HG03565 (cell line): ENCODE data around the gene LRRC4B.

Source experiments
- ATAC-seq: cut with Tn5 transposase; IDR thresholded peaks from one replicate; pipeline ENCODE4 v1.9.1; 2021; ENCODE audit warnings: mild to moderate bottlenecking, moderate library complexity; ENCODE audit not compliant: unreplicated experiment

Gene LRRC4B

DNA sequence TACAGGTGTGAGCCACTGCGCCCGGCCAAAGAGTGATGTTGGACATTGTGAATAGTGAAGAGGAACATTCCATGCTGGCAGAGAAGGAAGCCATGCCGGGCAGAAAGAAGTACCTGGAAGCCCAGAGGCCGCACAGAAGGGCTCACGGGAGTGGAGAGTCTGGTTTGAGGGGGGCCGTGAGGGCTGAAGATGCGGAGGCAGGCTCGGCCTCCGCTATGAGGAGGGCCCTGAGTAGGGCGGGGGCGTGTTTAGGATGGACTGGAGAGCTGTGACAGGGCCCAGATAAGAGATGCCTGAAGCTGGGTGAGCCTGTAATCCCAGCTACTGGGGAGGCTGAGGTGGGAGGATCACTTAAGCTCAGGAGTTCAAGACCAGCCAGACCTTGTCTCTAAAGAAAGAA lies 58.9 kb downstream of the LRRC4B start:
- ATAC-seq, result no peak

GRCh38 chr19:50508843-50509190 lies 59.4 kb downstream of the LRRC4B start:
- ATAC-seq, result no peak

DNA sequence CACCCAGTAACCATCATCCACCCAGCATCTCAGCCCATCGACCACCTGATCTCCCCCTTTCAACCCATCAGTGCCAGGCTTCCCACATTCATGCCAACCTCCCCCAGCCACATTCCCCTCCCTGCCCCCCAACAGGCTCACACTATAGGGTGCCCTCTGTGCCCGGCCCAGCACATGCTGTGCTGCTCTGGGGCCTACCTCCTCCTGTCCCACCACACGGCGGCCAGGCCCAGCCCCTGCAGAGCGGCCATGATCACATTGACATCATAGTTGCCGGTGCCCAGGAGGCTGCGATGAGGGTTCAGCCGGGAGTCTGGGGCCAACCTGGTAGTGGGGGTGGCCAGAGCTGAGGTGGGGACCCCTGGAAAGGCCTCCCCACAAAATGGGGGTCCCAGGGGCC lies 60.9 kb downstream of the LRRC4B start:
- ATAC-seq, result no peak

- ATAC-seq, result no peak
These were observed 61.5 kb downstream of the LRRC4B start for GRCh38 chr19:50506700-50507099.

DNA sequence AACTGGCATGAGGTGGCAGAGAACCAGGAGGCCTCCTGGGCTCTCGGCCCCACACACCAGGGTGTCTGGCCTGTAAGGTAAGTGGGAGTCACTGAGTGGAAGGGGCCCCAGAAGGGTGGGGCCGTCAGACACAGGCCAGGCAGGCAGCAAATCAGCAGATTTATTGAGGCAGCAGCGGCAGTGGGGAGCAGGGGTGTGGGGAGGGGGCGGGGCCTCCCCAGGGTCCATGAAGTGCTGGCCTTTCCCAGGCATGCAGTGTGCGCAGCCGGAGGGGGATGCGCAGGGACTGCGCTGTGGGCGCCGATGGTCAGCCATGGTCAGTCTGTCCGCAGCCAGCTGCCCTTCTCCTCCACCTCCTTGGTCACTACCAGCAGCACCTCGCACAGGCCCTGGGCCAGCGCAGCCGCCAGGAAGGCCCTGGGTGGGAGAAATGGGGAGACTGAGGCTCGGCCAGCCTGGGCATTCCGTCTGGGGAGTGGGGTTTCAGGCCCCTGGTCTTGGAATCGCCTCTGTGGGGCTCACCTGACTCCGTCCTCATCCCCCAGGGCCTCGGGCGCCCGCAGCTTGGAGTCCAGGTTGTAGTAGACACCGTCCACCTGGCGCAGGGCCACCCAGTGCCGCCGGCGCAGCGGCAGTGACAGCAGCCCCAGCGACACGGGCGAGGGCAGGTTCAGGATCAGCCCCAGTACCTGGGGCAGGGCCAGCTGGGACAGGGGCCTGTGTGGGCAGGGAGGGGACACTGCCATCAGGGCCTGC lies 62.2 kb downstream of the LRRC4B start:
- ATAC-seq, result no peak

- ATAC-seq, result no peak
These were observed 66.4 kb downstream of the LRRC4B start for GRCh38 chr19:50501568-50502475.

- no peak for ATAC-seq
These were observed 67.1 kb downstream of the LRRC4B start for GRCh38 chr19:50501186-50501567.

DNA sequence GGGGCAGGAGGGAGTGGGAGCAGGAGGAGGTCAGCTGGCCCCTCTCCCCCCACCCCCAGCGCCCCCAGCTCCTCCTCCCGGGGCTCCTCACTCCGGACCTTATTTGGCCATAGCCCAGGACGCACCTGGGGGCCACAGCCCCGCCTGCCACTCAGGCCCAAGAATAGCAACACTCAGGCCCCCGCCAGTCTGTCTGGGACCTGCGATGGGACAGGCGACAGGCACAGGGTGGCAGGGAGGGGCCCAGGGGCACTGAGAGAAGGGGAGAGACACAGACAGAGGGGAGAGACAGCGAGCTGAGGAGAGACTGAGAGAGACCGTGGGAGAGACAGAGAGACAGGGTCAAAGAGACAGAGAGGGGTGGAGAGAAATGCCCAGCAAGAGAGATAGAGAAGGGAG lies 67.5 kb downstream of the LRRC4B start:
- no peak for ATAC-seq

GRCh38 chr19:50500060-50500752 lies 68.0 kb downstream of the LRRC4B start:
- ATAC-seq, result no peak

DNA sequence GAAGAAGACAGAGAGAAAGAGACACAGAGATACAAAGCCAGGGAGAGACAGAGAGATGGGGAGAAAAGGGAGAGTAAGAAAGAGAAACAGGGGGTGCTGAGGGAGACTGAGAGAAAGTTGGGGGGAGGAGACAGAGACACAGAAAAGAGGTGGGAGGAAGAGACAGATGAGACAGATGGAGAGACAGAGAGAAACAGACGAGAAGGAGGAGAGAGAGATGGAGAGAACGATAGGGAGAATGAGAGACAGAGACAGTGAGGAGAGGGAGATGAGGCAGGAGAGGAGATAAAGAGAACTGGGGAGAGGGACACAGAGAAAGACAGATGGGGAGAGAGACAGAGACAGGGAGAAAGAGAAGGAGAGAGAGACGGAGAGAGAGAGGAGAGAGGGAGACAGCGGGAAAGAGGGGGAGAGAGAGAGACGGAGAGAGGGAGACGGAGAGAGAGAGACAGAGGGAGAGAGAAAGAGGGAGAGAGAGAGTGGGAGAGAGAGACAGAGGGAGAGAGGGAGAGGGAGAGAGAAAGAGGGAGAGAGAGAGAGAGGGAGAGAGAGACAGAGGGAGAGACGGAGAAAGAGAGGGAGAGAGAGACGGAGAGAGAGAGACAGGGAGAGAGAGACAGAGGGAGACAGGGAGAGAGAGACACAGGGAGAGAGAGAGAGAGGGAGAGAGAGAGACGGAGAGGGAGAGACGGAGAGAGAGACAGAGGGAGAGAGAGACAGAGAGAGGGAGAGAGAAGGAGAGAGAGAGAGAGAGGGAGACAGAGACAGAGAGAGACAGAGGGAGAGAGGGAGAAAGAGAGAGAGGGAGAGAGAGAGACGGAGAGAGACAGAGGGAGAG lies 69.8 kb downstream of the LRRC4B start:
- ATAC-seq, result no peak

- no peak for ATAC-seq
These were observed 71.2 kb downstream of the LRRC4B start for GRCh38 chr19:50497022-50497405.

- ATAC-seq, result no peak
These were observed 71.8 kb downstream of the LRRC4B start for GRCh38 chr19:50496189-50497021.

DNA sequence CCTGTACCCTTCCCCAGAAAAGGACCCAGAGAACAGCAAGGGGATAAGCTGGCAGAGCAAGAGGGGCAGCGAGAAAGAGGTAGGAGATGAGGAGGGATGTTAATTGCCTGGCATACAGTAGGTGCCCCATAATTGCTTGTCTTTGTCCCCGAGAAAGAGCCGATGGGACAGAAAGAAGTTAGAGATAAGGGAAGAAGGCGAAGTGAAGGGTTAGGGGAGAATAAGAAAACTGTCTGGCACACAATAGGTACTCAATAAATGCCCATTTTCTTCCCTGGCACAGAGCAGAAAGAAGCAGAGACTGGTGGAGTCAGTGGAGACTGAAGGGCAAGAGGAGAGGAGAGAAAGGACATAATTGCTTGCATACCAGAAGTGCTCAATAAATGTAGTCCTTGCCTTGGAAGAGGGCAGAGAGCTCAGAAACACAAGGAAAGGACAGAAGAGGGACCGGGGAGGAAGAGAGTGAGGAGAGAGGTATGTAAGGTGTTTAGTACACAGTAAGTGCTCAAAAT lies 73.2 kb downstream of the LRRC4B start:
- ATAC-seq, result no peak

- ATAC-seq, result no peak
These were observed 73.8 kb downstream of the LRRC4B start for GRCh38 chr19:50494186-50495019.

- no peak for ATAC-seq
These were observed 75.1 kb downstream of the LRRC4B start for GRCh38 chr19:50493171-50493570.

DNA sequence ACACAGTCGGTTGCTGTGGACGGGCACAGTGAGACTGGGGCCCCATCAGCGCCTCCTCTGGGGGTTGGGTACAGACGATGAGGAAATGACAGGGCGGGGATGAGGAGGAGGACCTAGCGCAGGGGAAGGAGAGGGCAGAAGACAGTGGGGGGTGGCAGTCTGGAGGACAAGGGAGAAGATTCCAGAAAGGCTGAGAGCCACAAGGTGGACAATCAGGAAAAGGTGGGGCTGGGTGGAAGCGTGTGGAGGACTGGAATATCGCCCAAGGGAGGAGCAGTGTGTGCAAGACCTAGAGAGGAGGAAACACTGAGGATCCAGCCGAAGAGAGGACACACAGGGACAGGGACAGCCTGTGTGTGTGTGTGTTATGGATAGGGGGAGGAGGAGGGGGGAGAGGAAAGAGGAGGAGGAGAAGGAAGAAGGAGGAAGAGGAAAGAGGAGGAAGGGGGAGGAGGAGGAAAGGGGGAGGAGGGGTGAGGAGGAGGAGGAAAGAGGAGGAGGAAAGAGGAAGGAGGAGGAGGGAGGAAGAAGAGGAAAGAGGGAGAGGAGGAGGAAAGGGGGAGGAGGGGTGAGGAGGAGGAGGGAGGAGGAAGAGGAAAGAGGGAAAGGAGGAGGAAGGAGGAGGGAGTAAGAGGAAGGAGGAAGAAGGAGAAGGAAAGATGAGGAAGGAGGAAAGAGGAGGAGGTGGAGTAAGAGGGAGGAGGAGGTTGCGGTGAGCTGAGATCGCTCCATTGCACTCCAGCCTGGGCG lies 75.8 kb downstream of the LRRC4B start:
- ATAC-seq, result no peak

- ATAC-seq, result no peak
These were observed 77.2 kb downstream of the LRRC4B start for GRCh38 chr19:50490991-50491472.

DNA sequence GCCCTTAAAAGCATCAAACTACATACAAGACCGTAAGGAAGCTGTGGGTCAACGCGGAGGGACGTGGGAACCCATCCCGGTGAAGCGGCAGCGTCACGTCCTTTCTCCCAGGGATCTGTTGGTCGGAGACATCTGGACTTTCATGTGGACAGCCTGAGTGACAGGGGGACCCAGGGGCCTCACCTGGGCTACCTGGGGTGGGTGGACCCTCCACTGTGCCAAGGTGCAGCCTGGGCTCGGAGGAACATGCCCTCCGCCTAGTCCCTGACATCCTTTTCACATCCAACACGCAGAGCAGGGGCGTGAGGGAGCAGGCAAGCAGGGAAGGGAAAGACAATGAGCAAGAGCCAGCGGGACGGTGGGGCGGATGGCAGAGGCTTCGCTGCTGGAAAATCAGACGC lies 77.8 kb downstream of the LRRC4B start:
- no peak for ATAC-seq
